IMR-90 (cell line): ENCODE results near the gene AFM. TPM values are rescaled to one million over a fixed set of nuclear protein-coding genes. Genes with fewer than 3 reads are reported as not detected.

Source experiments
- ATAC-seq: fragments of 200-7000 bp; cut with Tn5 transposase; 2 replicates; pipeline ENCODE4 v1.9.1; 2020; ENCODE audit warnings: low read depth, mild to moderate bottlenecking, moderate library complexity
- BruUV-seq: library from RNA; stranded (reverse); fragments of 400-500 nt; replicated peaks from 2 replicates; lab custom pipeline; 2021; lab: Mats Ljungman, UMichigan
- CTCF ChIA-PET: fragments of 300-600 bp; formaldehyde crosslinking; extraction: SDS; loops from one replicate; lab custom pipeline; 2021; ENCODE audit warnings: antibody characterized with exemption; lab: Yijun Ruan, JAX
- POLR2A ChIA-PET: fragments of 300-600 bp; sonication (Branson Sonifier 250); formaldehyde crosslinking; loops from one replicate; lab custom pipeline; 2022; ENCODE audit warnings: antibody characterized with exemption; ENCODE audit not compliant: unreplicated experiment; lab: Charles Lee
- DNase-seq: peaks from one replicate; pipeline ENCODE4 v3.0.0; 2013
- H2AFZ ChIP-seq: replicated peaks from 2 replicates; pipeline ENCODE3; 2013; ENCODE audit warnings: low read length, mild to moderate bottlenecking; ENCODE audit not compliant: poor library complexity
- H2AK5ac ChIP-seq: 2 replicates; pipeline ENCODE4 v1.6.1; 2013; ENCODE audit warnings: low read depth, low read length, inconsistent platforms
- H2AK9ac ChIP-seq: replicated peaks from 2 replicates; pipeline ENCODE3; 2013; ENCODE audit warnings: mild to moderate bottlenecking, low read depth, low read length, moderate library complexity; ENCODE audit not compliant: poor library complexity
- H2BK120ac ChIP-seq: 2 replicates; pipeline ENCODE4 v1.6.1; 2013; ENCODE audit warnings: low read depth, low read length, inconsistent platforms
- H2BK15ac ChIP-seq: 3 replicates; pipeline ENCODE4 v1.6.1; 2013; ENCODE audit warnings: low read depth, low read length, inconsistent platforms
- H2BK20ac ChIP-seq: 2 replicates; pipeline ENCODE4 v1.6.1; 2013; ENCODE audit warnings: low read depth, mild to moderate bottlenecking, inconsistent platforms, low read length, moderate library complexity
- H2BK5ac ChIP-seq: 2 replicates; pipeline ENCODE4 v1.6.1; 2013; ENCODE audit warnings: mild to moderate bottlenecking, low read depth, low read length, inconsistent platforms; ENCODE audit not compliant: poor library complexity, severe bottlenecking
- H3K14ac ChIP-seq: replicated peaks from 2 replicates; pipeline ENCODE4 v1.6.1; 2013; ENCODE audit warnings: low read depth, low read length, inconsistent platforms
- H3K18ac ChIP-seq: 2 replicates; pipeline ENCODE4 v1.6.1; 2013; ENCODE audit warnings: low read depth, low read length, control low read depth
- H3K23ac ChIP-seq: 2 replicates; pipeline ENCODE4 v1.6.1; 2013; ENCODE audit warnings: low read depth, low read length, inconsistent platforms
- H3K27ac ChIP-seq: 2 replicates; pipeline ENCODE4 v1.5.1; 2013; ENCODE audit warnings: mild to moderate bottlenecking, control low read depth, low read length; ENCODE audit not compliant: insufficient read depth
- H3K27me3 ChIP-seq: 2 replicates; pipeline ENCODE4 v1.6.1; 2013; ENCODE audit warnings: low read length; ENCODE audit not compliant: control insufficient read depth, insufficient read depth
- H3K36me3 ChIP-seq: 2 replicates; pipeline ENCODE4 v1.6.1; 2013; ENCODE audit warnings: low read length, mixed read lengths; ENCODE audit not compliant: control insufficient read depth, insufficient read depth
- H3K4ac ChIP-seq: 2 replicates; pipeline ENCODE4 v1.6.1; 2013; ENCODE audit warnings: low read depth, low read length, inconsistent platforms
- H3K4me1 ChIP-seq: 2 replicates; pipeline ENCODE4 v1.6.1; 2013; ENCODE audit warnings: low read length, mixed read lengths; ENCODE audit not compliant: control insufficient read depth, insufficient read depth
- H3K4me2 ChIP-seq: 2 replicates; pipeline ENCODE4 v1.6.1; 2013; ENCODE audit warnings: low read depth, mild to moderate bottlenecking, control low read depth, low read length, moderate library complexity
- H3K4me3 ChIP-seq: 2 replicates; pipeline ENCODE4 v1.5.1; 2013; ENCODE audit warnings: low read depth, mild to moderate bottlenecking, control low read depth, low read length, moderate library complexity; ENCODE audit not compliant: insufficient read depth
- H3K56ac ChIP-seq: 2 replicates; pipeline ENCODE4 v1.6.1; 2013; ENCODE audit warnings: low read length, inconsistent platforms; ENCODE audit not compliant: insufficient read depth; ENCODE audit errors: extremely low read depth
- H3K79me1 ChIP-seq, 2 experiments: 2 replicates each; pipeline ENCODE4 v1.6.1; 2013; ENCODE audit warnings: low read length in 2 of 2, inconsistent platforms in 1 of 2, low read depth in 1 of 2
- H3K9ac ChIP-seq: 2 replicates; pipeline ENCODE4 v1.6.1; 2013; ENCODE audit warnings: low read depth, low read length, control low read depth
- H3K9me1 ChIP-seq: 2 replicates; pipeline ENCODE4 v1.6.1; 2013; ENCODE audit warnings: low read length, inconsistent platforms; ENCODE audit not compliant: insufficient read depth
- H3K9me3 ChIP-seq: 2 replicates; pipeline ENCODE4 v1.6.1; 2013; ENCODE audit warnings: low read length; ENCODE audit not compliant: control insufficient read depth, insufficient read depth
- H4K20me1 ChIP-seq: 2 replicates; pipeline ENCODE4 v1.6.1; 2013; ENCODE audit warnings: low read length, inconsistent platforms; ENCODE audit not compliant: insufficient read depth
- H4K5ac ChIP-seq: 2 replicates; pipeline ENCODE4 v1.6.1; 2013; ENCODE audit warnings: mild to moderate bottlenecking, low read depth, low read length, control low read depth
- H4K8ac ChIP-seq, 2 experiments: 2 replicates each; pipeline ENCODE4 v1.6.1; 2013; ENCODE audit warnings: low read depth in 2 of 2, low read length in 2 of 2, control low read depth in 1 of 2, inconsistent platforms in 1 of 2
- H4K91ac ChIP-seq: 2 replicates; pipeline ENCODE4 v1.6.1; 2013; ENCODE audit warnings: low read depth, low read length, inconsistent platforms; ENCODE audit not compliant: insufficient read depth
- BHLHE40 ChIP-seq: fragments of 150-350 bp; IDR thresholded peaks from 2 replicates; pipeline ENCODE4 v1.6.1; 2016; ENCODE audit warnings: mild to moderate bottlenecking, low read depth, low read length
- CEBPB ChIP-seq: IDR thresholded peaks from 2 replicates; pipeline ENCODE4 v1.6.1; 2012; ENCODE audit warnings: low read depth, low read length, improper control_type of control experiment
- CHD1 ChIP-seq: IDR thresholded peaks from 2 replicates; pipeline ENCODE4 v1.6.1; 2012; ENCODE audit warnings: low read depth, low read length, improper control_type of control experiment
- FOS ChIP-seq: fragments of 150-350 bp; IDR thresholded peaks from 2 replicates; pipeline ENCODE4 v1.6.1; 2016; ENCODE audit warnings: low read depth, low read length
- MAFK ChIP-seq: IDR thresholded peaks from 2 replicates; pipeline ENCODE4 v1.6.1; 2012; ENCODE audit warnings: low read depth, low read length, improper control_type of control experiment
- MAZ ChIP-seq: IDR thresholded peaks from 2 replicates; pipeline ENCODE4 v1.6.1; 2012; ENCODE audit warnings: low read depth, mild to moderate bottlenecking, low read length, improper control_type of control experiment, moderate library complexity, borderline replicate concordance
- MXI1 ChIP-seq: IDR thresholded peaks from 2 replicates; pipeline ENCODE4 v1.6.1; 2012; ENCODE audit warnings: low read depth, mild to moderate bottlenecking, low read length, moderate library complexity, borderline replicate concordance
- NFE2L2 ChIP-seq: fragments of 150-350 bp; IDR thresholded peaks from 2 replicates; pipeline ENCODE4 v1.6.1; 2016; ENCODE audit warnings: low read depth, mild to moderate bottlenecking, low read length
- POLR2A ChIP-seq: IDR thresholded peaks from 2 replicates; pipeline ENCODE4 v1.6.1; 2012; ENCODE audit warnings: mild to moderate bottlenecking, low read depth, low read length
- RAD21 ChIP-seq: IDR thresholded peaks from 2 replicates; pipeline ENCODE4 v1.6.1; 2012; ENCODE audit warnings: low read length, improper control_type of control experiment
- RCOR1 ChIP-seq: IDR thresholded peaks from 2 replicates; pipeline ENCODE4 v1.6.1; 2012; ENCODE audit warnings: mild to moderate bottlenecking, low read length, improper control_type of control experiment; ENCODE audit not compliant: insufficient replicate concordance
- RFX5 ChIP-seq: IDR thresholded peaks from 2 replicates; pipeline ENCODE4 v1.8.0; 2012; ENCODE audit warnings: low read depth, mild to moderate bottlenecking, low read length, moderate library complexity
- SMC3 ChIP-seq: fragments of 150-350 bp; IDR thresholded peaks from 2 replicates; pipeline ENCODE4 v1.6.1; 2016; ENCODE audit warnings: low read depth, mild to moderate bottlenecking, antibody characterized with exemption, low read length, moderate library complexity
- WGBS, 2 experiments: methylation state at CpG; one replicate each; pipeline versions ENCODE4 v1.1.5 to v1.1.7; 2013; ENCODE audit warnings: missing lambda C conversion rate in 2 of 2; ENCODE audit not compliant: insufficient read length in 1 of 2; ENCODE audit errors: extremely low coverage in 2 of 2; 5-methylcytosine and 5-hydroxymethylcytosine counted together
- dilution Hi-C: fragments of 300-500 bp; cut with HindIII; formaldehyde crosslinking; loops from one replicate; pipeline ENCODE4 v1.14.3; 2018; ENCODE audit warnings: low sequenced_read_pairs; ENCODE audit not compliant: unreplicated experiment
- in situ Hi-C: fragments of 300-500 bp; cut with MboI; formaldehyde crosslinking; loops from 3 replicates; pipeline ENCODE4 v1.14.3; 2019; ENCODE audit warnings: low sequenced_read_pairs, inconsistent platforms, mixed read lengths
- intact Hi-C: fragments of 100-400 bp; cut with micrococcal nuclease; formaldehyde crosslinking; loops from 2 replicates; pipeline ENCODE4 v1.10.0; 2022
- polyA plus RNA-seq, 3 experiments: library from polyadenylated mRNA; depleted of rRNA; stranded (reverse); fragments of >200 nt; gene quantifications; 2 replicates each; pipeline ENCODE4 v1.2.3, GENCODE V29; 2012; ENCODE audit warnings: low replicate concordance in 1 of 3
- total RNA-seq: library from RNA; depleted of rRNA; stranded (reverse); fragments of >200 nt; gene quantifications from 2 replicates; pipeline ENCODE4 v1.2.3, GENCODE V29; 2012
- TF ChIP-seq, protein P1 (sequence below): fragments of 150-350 bp; IDR thresholded peaks from 2 replicates; pipeline ENCODE4 v1.6.1; 2016; ENCODE audit warnings: low read depth, mild to moderate bottlenecking, low read length, moderate library complexity, borderline replicate concordance
- TF ChIP-seq, protein P2 (sequence below): conservative IDR thresholded peaks from 2 replicates; pipeline ENCODE4 v1.5.1; 2012; ENCODE audit warnings: mild to moderate bottlenecking, low read depth, low read length, improper control_type of control experiment
- TF ChIP-seq, protein P3 (sequence below): fragments of 150-350 bp; IDR thresholded peaks from 2 replicates; pipeline ENCODE4 v1.6.1; 2017; ENCODE audit warnings: mild to moderate bottlenecking, antibody characterized with exemption, low read length, low read depth

AFM gene
- total and polyA plus RNA-seq, 2 of the 4 experiments (the other 2 are of a cell fraction), result not detected

DNA sequence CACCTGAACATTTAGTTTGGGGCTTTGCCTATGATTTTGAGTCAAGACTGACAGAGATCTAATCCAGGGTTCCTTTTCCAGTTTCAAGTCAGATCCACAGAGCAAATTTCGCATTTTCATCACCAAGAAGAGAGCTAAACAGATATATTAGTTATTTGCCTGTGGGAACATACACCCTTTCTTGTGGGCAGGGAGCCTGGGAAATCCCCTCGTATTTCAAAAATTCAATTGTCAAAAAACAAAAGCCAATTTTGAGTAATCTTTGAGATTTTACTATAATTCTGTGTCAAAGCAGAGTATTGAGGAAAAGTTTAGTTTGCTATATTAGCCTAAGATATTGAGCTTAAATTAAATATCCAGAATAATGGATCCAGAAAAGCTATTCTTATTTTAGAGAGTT lies 56.6 kb downstream of the AFM start:
- ATAC-seq (no peak), DNase-seq (no peak)
- H3K14ac ChIP-seq, result no peak overlapping the region
- WGBS, 2 experiments, result no CpG with 5 or more reads among the region's 2 CpGs
- no peak overlapping the region for H2BK5ac ChIP-seq
- H3K27ac ChIP-seq, result no peak overlapping the region
- CTCF ChIA-PET, result interaction anchor here (0.6 to 1.2 kb wide), 2 partner anchors 10 to 572 kb away, joined by 3 read pairs; no protein-coding TSS in a partner anchor
- H4K91ac ChIP-seq, result no peak overlapping the region
- in situ Hi-C loops, result no loop called here
- H2BK120ac ChIP-seq, result no peak overlapping the region
- no peak overlapping the region for H3K9ac ChIP-seq
- H3K56ac ChIP-seq, result no peak overlapping the region
- H4K20me1 ChIP-seq, result no peaks in the 10 kb centered on the region
- no peaks in the 10 kb centered on the region for H3K36me3 ChIP-seq
- no TSS peak for BruUV-seq
- H3K9me1 ChIP-seq, result no peaks in the 10 kb centered on the region
- H3K4me3 ChIP-seq, result no peak overlapping the region
- intact Hi-C loops, result no loop called here
- POLR2A ChIA-PET, result no interaction called here
- H2AFZ ChIP-seq, result no peak overlapping the region
- no peak overlapping the region for H3K4ac ChIP-seq
- H3K27me3 ChIP-seq, result peaks cover 6% of the 10 kb centered on the region; the same call in 1 of the 2 replicates
- no peak overlapping the region for H2AK9ac ChIP-seq
- dilution Hi-C loops, result no loop called here
- TF ChIP-seq, protein P1, sequence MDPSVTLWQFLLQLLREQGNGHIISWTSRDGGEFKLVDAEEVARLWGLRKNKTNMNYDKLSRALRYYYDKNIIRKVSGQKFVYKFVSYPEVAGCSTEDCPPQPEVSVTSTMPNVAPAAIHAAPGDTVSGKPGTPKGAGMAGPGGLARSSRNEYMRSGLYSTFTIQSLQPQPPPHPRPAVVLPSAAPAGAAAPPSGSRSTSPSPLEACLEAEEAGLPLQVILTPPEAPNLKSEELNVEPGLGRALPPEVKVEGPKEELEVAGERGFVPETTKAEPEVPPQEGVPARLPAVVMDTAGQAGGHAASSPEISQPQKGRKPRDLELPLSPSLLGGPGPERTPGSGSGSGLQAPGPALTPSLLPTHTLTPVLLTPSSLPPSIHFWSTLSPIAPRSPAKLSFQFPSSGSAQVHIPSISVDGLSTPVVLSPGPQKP, result no peak
- no peak for TF ChIP-seq MXI1
- no peak for TF ChIP-seq SMC3
- TF ChIP-seq RAD21, result no peak
- no peak for TF ChIP-seq POLR2A
- TF ChIP-seq, protein P2, sequence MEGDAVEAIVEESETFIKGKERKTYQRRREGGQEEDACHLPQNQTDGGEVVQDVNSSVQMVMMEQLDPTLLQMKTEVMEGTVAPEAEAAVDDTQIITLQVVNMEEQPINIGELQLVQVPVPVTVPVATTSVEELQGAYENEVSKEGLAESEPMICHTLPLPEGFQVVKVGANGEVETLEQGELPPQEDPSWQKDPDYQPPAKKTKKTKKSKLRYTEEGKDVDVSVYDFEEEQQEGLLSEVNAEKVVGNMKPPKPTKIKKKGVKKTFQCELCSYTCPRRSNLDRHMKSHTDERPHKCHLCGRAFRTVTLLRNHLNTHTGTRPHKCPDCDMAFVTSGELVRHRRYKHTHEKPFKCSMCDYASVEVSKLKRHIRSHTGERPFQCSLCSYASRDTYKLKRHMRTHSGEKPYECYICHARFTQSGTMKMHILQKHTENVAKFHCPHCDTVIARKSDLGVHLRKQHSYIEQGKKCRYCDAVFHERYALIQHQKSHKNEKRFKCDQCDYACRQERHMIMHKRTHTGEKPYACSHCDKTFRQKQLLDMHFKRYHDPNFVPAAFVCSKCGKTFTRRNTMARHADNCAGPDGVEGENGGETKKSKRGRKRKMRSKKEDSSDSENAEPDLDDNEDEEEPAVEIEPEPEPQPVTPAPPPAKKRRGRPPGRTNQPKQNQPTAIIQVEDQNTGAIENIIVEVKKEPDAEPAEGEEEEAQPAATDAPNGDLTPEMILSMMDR, result no peak
- TF ChIP-seq MAFK, result no peak
- TF ChIP-seq, protein P3, sequence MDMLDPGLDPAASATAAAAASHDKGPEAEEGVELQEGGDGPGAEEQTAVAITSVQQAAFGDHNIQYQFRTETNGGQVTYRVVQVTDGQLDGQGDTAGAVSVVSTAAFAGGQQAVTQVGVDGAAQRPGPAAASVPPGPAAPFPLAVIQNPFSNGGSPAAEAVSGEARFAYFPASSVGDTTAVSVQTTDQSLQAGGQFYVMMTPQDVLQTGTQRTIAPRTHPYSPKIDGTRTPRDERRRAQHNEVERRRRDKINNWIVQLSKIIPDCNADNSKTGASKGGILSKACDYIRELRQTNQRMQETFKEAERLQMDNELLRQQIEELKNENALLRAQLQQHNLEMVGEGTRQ, result no peak
- TF ChIP-seq MAZ, result no peak
- TF ChIP-seq FOS, result no peak
- TF ChIP-seq CHD1, result no peak
- TF ChIP-seq CEBPB, result no peak
- no peak for TF ChIP-seq RCOR1
- TF ChIP-seq RFX5, result no peak
- TF ChIP-seq NFE2L2, result no peak
- TF ChIP-seq BHLHE40, result no peak
- no peak overlapping the region for H3K18ac ChIP-seq
- no peak overlapping the region for H2AK5ac ChIP-seq
- H2BK15ac ChIP-seq, result no peak overlapping the region
- H2BK20ac ChIP-seq, result no peak overlapping the region
- no peaks in the 10 kb centered on the region for H3K79me1 ChIP-seq
- no peak overlapping the region for H4K5ac ChIP-seq
- H3K4me2 ChIP-seq, result no peak overlapping the region
- no peak overlapping the region for H3K23ac ChIP-seq
- H4K8ac ChIP-seq, result no peak overlapping the region
- H3K9me3 ChIP-seq, result no peaks in the 10 kb centered on the region
- no peaks in the 10 kb centered on the region for H3K4me1 ChIP-seq
